GM18868 (cell line): ENCODE results near the gene CCR7.

ENCODE experiments used
- ATAC-seq: cut with Tn5 transposase; IDR thresholded peaks from one replicate; pipeline ENCODE4 v1.9.1; 2021; ENCODE audit warnings: mild to moderate bottlenecking, moderate library complexity; ENCODE audit not compliant: unreplicated experiment

Gene CCR7

DNA sequence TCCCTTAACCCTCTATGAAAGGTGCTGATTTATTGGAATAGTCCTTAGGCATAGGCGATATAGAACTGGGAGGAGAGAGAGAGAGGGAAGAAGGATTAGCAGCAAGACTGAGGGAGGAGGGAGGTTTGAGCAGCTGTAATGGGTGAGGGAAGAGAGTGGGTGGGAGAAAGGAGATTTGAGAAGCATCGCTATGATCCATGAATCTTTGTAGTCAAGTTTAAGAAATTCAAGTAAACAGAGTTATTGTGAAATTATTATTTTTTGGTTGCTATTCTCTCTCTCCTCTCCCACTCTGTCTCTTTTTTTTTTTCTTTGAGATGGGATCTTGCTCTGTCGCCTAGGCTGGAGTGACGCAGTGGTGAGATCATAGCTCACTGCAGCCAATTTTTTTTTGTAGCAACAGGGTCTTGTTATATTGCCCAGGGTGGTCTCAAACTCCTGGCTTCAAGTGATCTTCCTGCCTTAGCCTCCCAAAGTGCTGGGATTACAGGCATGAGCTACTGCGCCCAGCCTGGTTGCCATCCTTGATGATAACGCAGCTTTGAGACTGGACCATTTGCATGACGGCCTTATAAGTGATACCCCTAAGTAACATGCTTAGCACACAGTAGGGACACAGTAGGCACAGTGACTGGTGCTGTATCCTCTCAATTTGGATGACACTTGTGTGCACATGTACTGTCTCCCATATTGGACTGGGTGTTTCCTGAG, 42.9 kb downstream of the CCR7 start:
- ATAC-seq = no peak

GRCh38 chr17:40520991-40521453, 44.2 kb downstream of the CCR7 start:
- no peak for ATAC-seq

DNA sequence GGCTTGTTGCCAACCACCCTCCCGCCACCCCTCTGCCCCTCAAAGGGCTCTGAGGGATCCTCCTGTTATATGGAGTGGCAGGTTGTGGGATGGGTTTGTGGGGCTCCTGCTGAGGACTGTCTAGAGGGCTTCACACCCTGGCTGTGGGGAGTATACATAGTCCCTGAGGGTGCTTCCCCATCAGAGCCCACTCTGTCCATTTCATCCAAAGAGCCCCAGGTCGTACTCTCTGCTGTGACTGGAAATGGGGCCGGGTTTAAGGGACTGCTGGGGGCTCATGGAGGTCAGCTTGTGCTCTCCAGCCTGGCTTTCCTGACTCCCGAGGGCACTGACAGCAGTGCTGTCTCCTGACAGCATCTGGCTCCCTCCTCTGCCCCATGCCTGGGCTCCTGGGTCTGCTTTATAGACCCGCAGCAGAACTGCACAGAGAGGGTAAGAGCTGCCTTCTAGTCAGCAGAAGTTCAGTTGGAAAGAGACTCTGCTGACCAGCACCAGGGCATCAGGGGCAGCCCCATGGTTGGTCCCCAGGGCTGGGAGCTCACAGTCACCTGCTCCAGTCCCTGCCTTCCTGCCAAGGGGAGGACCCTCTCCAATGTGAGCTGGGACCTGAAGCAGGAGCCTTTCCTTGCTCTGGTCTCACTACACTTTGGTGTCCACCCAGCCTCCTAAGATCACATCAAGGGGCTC, 46.0 kb downstream of the CCR7 start:
- no peak for ATAC-seq

DNA sequence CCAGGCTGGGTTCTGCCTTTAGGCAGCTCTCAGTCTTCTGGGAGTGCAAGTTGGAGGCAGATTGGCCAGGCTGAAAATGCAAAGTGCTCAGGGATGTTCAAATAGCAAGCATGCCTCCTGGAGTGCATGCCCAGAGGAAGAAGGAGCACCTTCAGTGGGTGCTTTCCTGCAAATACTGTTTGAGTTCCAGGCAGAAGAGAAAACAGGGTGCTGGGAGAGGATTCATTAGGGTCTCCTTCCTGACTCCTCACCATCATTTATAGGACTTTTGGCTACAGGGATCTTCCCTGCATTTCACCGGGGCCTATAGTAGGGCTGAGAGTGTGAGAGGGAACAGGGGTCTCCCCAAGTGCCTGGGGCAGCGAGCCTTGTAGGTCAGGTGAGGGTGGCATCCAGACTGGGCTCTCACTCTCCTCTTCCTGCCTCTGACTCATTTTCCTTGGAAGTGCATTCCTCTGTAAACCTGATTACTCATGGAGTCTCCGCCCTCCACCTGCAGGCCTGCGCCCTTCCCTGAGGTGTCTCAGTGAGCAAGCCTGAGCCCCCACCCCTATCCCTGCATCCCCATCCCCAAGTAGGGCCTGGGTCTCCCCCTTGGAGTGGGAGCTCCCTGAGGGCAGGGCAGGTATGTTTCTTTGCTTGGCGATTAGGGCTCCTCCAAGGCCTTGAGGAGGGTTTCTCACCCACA, 46.7 kb downstream of the CCR7 start:
- ATAC-seq = no peak

DNA sequence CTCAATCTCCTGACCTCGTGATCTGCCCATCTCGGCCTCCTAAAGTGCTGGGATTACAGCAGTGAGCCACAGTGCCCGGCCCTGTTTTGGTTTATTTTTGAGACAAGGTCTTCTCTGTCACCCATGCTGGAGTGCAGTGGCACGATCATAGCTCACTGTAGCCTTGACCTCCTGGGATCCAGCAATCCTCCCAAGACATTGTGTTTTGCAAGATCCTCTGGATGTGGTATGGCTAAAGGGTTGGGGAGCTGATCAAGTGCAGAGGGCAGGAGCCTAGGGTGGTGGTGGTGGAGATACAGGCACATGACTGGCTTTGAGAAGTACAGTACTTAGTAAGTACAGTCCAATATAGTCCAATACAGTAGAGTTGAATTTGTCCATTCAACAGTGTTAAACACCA, 47.3 kb downstream of the CCR7 start:
- no peak for ATAC-seq

GRCh38 chr17:40517286-40517662, 48.0 kb downstream of the CCR7 start:
- no peak for ATAC-seq

DNA sequence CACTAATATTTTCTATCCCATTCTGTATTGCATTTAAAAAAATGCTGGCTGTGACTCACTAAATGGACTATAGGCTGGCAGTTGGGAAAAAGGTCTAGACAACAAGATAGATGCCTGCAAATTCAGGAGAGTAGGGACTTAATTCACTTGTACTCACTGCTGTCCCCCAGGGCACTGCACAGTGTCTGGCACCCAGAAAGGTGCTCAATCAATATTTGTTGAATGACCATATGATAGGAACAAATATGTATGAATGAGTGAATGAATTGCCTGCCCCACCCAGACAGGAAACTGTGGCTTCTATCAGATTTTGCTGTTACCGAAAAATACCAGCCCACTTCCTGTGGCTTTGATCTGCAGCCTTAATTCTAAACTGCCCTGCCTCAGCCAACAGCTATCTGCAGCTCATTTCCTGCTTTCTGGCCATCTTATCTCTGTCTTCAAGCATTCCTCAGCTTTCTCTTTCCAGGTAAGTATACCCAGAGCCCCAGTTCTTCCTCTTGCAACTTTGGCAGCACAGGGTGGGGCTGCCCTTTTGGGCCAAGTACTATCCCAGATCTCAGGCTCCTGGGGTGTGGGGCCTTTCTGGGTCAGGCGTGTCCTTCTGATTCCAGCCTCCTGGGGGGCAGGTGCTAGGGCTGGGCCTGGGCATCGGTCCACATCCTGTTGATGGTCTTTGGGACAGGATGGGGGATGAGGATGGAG, 48.5 kb downstream of the CCR7 start:
- ATAC-seq = no peak

DNA sequence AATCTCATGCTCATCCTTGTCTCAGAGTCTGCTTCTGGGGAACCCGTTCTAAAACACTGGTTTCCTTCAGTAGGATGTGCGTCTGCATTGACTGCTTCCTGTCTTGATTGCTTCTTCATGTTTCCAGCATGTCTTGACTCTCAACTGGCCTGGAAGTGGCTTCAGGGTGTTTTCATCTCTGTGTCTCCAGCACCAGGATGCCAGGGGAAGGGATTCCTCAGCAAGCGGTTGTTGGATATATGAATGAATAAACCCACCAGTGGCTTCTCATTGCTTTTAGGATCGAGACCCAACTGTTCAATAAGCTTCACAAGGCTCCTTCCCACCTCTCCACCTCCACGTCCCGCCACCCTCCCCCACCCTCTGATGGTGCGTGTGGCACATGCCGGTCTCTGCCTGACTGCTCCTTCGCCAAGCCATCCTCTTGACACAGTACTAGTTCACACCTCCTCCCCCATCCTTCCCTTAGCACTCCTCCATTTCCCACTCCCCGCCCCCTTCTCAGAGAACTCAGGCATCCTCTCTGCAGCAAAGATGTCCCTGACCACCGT, 49.7 kb downstream of the CCR7 start:
- ATAC-seq = no peak

GRCh38 chr17:40515011-40515410, 50.3 kb downstream of the CCR7 start:
- no peak for ATAC-seq

DNA sequence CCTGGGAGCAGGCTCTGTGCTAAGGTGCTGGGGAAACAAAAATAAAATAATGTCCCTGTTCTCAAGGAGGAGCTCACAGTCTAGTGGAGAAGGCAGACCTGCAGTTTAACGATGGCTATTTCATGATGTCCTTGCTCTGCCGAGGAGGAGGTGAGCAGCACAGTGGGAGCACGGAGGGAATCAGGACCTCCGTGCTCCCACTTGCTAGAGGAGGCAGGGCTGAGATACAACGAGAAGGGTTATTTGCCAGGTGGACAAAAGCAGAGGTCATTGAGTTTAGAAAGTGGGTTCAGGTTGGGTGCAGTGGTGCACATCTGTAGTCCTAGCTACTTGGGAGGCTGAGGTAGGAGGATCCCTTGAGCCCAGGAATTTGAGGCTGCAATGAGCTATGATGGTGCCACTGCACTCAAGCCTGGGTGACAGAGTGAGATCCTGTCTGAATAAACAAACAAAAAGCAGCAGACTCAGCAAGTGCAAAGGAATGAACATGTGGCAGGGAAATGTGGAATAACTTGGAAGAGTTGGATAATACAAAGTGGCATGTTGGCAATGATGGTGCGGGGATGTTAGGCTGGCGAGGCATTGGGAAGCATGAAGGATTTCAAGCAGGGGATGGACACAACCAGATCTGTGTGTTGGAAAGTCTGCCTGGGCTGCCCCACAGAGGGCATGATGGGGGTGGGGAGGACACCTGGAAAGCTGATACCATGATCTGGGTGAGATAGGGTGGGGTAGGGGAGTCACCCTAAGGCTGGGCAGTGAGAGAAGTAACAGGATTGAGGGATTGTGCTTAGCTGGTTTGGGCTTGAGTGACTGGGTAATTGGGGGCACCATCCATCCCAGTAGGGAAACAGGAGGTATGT, 51.0 kb downstream of the CCR7 start:
- ATAC-seq = no peak

GRCh38 chr17:40511667-40512220, 53.5 kb downstream of the CCR7 start:
- ATAC-seq = no peak

- no peak for ATAC-seq
These were observed 54.1 kb downstream of the CCR7 start for GRCh38 chr17:40511136-40511535.

GRCh38 chr17:40510328-40510648, 55.0 kb downstream of the CCR7 start:
- ATAC-seq = no peak

DNA sequence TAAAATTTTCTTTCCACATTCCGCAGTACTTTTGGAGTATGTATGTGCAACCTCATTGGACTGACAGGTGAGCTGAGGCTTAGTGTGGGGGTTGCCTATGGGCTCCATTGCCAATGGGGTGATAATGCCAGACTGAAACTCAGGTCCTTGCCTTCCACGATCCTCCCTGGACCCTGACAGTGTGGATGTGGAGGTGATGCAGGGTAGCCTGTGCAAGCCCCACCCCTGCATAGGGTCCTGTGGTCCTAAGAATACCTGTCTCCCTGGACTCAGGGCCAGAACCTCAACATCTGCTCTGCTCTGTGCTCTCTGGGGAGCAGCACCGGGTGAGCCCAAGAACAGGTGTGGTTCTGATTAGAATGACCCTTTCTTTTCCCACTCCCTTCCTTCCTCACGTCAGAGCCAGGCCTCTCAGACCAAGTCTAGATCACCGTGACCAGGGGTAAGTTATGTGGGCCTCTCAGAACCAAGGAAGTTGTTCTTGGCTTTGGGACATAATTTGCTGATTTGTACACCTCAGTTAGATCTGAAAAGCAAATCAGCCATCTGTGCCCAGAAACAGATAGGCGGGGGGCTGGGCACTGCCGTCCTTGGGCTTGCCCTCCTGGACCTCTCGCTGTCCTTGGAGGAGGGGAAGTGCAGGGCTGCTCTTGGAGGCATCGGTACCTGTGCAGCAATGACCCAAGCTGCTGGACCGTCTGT, 55.5 kb downstream of the CCR7 start:
- no peak for ATAC-seq

GRCh38 chr17:40506786-40507185, 58.5 kb downstream of the CCR7 start:
- ATAC-seq = no peak
